CD4-positive, alpha-beta memory T cell (primary cell): ENCODE measurements around the gene ITGA3. TPM values are rescaled to one million over a fixed set of nuclear protein-coding genes. Genes with fewer than 3 reads are reported as not detected.

Experiments
- CTCF ChIA-PET: fragments of 350-600 bp; sonication (Branson Sonifier 250); formaldehyde crosslinking; loops from one replicate; lab custom pipeline; 2021; ENCODE audit warnings: inconsistent platforms; ENCODE audit not compliant: partially characterized antibody; lab: Charles Lee
- POLR2A ChIA-PET: fragments of 350-600 bp; sonication (Branson Sonifier 250); formaldehyde crosslinking; loops from one replicate; lab custom pipeline; 2021; ENCODE audit not compliant: partially characterized antibody; lab: Charles Lee
- DNase-seq, 5 donors: peaks; one replicate each; pipeline versions ENCODE4 v3.0.0 to v3.0.0-alpha.2; 2020 to 2022; ENCODE audit warnings: mixed read lengths in 1 of 5
- H3K27ac ChIP-seq: one replicate; pipeline ENCODE4 v1.7.0; 2013; ENCODE audit warnings: low read depth, low read length
- H3K27me3 ChIP-seq: 2 replicates; pipeline ENCODE4 v1.7.0; 2013; ENCODE audit warnings: mild to moderate bottlenecking, low read length, moderate library complexity; ENCODE audit not compliant: insufficient read depth
- H3K36me3 ChIP-seq: 2 replicates; pipeline ENCODE4 v1.7.0; 2013; ENCODE audit warnings: mild to moderate bottlenecking, low read length, moderate library complexity; ENCODE audit not compliant: insufficient read depth
- H3K4me1 ChIP-seq: 2 replicates; pipeline ENCODE4 v1.7.0; 2013; ENCODE audit warnings: mild to moderate bottlenecking, low read length, moderate library complexity; ENCODE audit not compliant: insufficient read depth
- H3K4me3 ChIP-seq, 2 donors: one replicate each; pipeline ENCODE4 v1.7.0; 2013; ENCODE audit warnings: low read length in 2 of 2, mild to moderate bottlenecking in 1 of 2
- H3K9me3 ChIP-seq, 2 donors: one replicate each; pipeline ENCODE4 v1.7.0; 2013; ENCODE audit warnings: low read length in 2 of 2, control low read depth in 1 of 2; ENCODE audit not compliant: control insufficient read depth in 1 of 2
- H3K27ac Mint-ChIP-seq, 7 donors: one replicate each; pipeline ENCODE4 v1.8.0; 2020 to 2021; ENCODE audit warnings: mixed read lengths in 7 of 7, mild to moderate bottlenecking in 6 of 7, inconsistent platforms in 3 of 7, moderate library complexity in 3 of 7
- H3K27me3 Mint-ChIP-seq, 2 donors: one replicate each; pipeline ENCODE4 v1.8.0; 2020 to 2021; ENCODE audit warnings: mixed read lengths in 2 of 2
- H3K36me3 Mint-ChIP-seq, 2 donors: one replicate each; pipeline ENCODE4 v1.8.0; 2020 to 2021; ENCODE audit warnings: mixed read lengths in 2 of 2, inconsistent platforms in 1 of 2, mild to moderate bottlenecking in 1 of 2
- H3K4me1 Mint-ChIP-seq, 4 donors: one replicate each; pipeline ENCODE4 v1.8.0; 2020 to 2021; ENCODE audit warnings: mixed read lengths in 4 of 4, mild to moderate bottlenecking in 1 of 4
- H3K4me3 Mint-ChIP-seq, 8 donors: one replicate each; pipeline ENCODE4 v1.8.0; 2020 to 2021; ENCODE audit warnings: mixed read lengths in 8 of 8, mild to moderate bottlenecking in 7 of 8, moderate library complexity in 6 of 8, inconsistent platforms in 3 of 8
- H3K9me3 Mint-ChIP-seq, 8 donors: one replicate each; pipeline ENCODE4 v1.8.0; 2020 to 2021; ENCODE audit warnings: mixed read lengths in 8 of 8, mild to moderate bottlenecking in 5 of 8, inconsistent platforms in 3 of 8, moderate library complexity in 1 of 8
- intact Hi-C: fragments of 100-400 bp; cut with micrococcal nuclease; formaldehyde crosslinking; loops from one replicate; pipeline ENCODE4 v1.15.1; 2023
- polyA plus RNA-seq, 2 donors: library from polyadenylated mRNA; unstranded; fragments of 300-500 nt; fragmentation: Illumina TruSeq; gene quantifications; one replicate each; pipeline ENCODE4 v1.2.3, GENCODE V29; 2021
- total RNA-seq, 2 experiments: library from RNA; stranded (reverse); gene quantifications; one replicate each; pipeline ENCODE4 v1.2.3, GENCODE V29; 2021

Gene ITGA3
- total and polyA plus RNA-seq, 4 experiments from 2014 or later: 1.6 to 16.3 (median 9.4) TPM

GRCh38 chr17:50076221-50076590, 20.3 kb downstream of the ITGA3 start:
- H3K4me1 ChIP-seq: no peaks in the 10 kb centered on the region
- no peaks in the 10 kb centered on the region for H3K9me3 ChIP-seq
- CTCF ChIA-PET: interaction anchor here (1.0 to 1.4 kb wide), 2 partner anchors 18 to 79 kb away, joined by 3 read pairs; no protein-coding TSS in a partner anchor
- peaks cover 25 to 37% of the 10 kb centered on the region in 2 donors for H3K36me3 Mint-ChIP-seq
- H3K4me3 ChIP-seq: no peak overlapping the region
- intact Hi-C loops: no loop called here
- DNase-seq: peak in 1 of 5 donors; percentile 27
- H3K36me3 ChIP-seq: peaks cover 7% of the 10 kb centered on the region
- H3K27ac ChIP-seq: no peak overlapping the region
- POLR2A ChIA-PET: no interaction called here
- no peaks in the 10 kb centered on the region for H3K9me3 Mint-ChIP-seq
- H3K27ac Mint-ChIP-seq: no peak overlapping the region
- H3K27me3 Mint-ChIP-seq: no peaks in the 10 kb centered on the region
- no peaks in the 10 kb centered on the region for H3K27me3 ChIP-seq
- H3K4me1 Mint-ChIP-seq: no peaks in the 10 kb centered on the region
- no peak overlapping the region for H3K4me3 Mint-ChIP-seq

GRCh38 chr17:50076591-50077235, 20.8 kb downstream of the ITGA3 start:
- peak in 1 of 5 donors; percentile 35 for DNase-seq
- ChIA-PET CTCF (interaction anchor here (1.4 to 2.2 kb wide), 2 partner anchors 17 to 18 kb away, joined by 3 to 10 read pairs; no protein-coding TSS in a partner anchor), POLR2A (no interaction called here)
- no peaks in the 10 kb centered on the region for H3K9me3 ChIP-seq
- Mint-ChIP-seq H3K27me3 (no peaks in the 10 kb centered on the region), H3K27ac (no peak overlapping the region), H3K9me3 (no peaks in the 10 kb centered on the region), H3K4me3 (no peak overlapping the region), H3K4me1 (no peaks in the 10 kb centered on the region), H3K36me3 (peaks cover 25 to 34% of the 10 kb centered on the region in 2 donors)
- H3K4me3 ChIP-seq: no peak overlapping the region
- H3K27me3 ChIP-seq: no peaks in the 10 kb centered on the region
- no peaks in the 10 kb centered on the region for H3K4me1 ChIP-seq
- peaks cover 10% of the 10 kb centered on the region for H3K36me3 ChIP-seq
- no peak overlapping the region for H3K27ac ChIP-seq
- intact Hi-C loops: no loop called here

GRCh38 chr17:50078430-50078829, 22.5 kb downstream of the ITGA3 start:
- Mint-ChIP-seq H3K4me1 (no peaks in the 10 kb centered on the region), H3K27ac (no peak overlapping the region), H3K9me3 (no peaks in the 10 kb centered on the region), H3K4me3 (no peak overlapping the region), H3K36me3 (peaks cover 19 to 34% of the 10 kb centered on the region in 2 donors), H3K27me3 (no peaks in the 10 kb centered on the region)
- Histone ChIP-seq H3K36me3 (peaks cover 10% of the 10 kb centered on the region), H3K27ac (no peak overlapping the region), H3K4me3 (no peak overlapping the region), H3K4me1 (no peaks in the 10 kb centered on the region), H3K27me3 (no peaks in the 10 kb centered on the region), H3K9me3 (no peaks in the 10 kb centered on the region)
- intact Hi-C loops: no loop called here
- ChIA-PET CTCF (interaction anchor here (1.3 to 2.2 kb wide), 4 partner anchors 9 to 51 kb away, joined by 3 to 11 read pairs (median 7); partner anchors contain the start of gene ITGA3), POLR2A (interaction anchor here (1.4 to 1.7 kb wide), 2 partner anchors 9 to 18 kb away, joined by 3 read pairs; no protein-coding TSS in a partner anchor)
- DNase-seq: no peak

- DNase-seq: peak in 1 of 5 donors; percentile 29
- H3K9me3 Mint-ChIP-seq: no peaks in the 10 kb centered on the region
- no peaks in the 10 kb centered on the region for H3K4me1 ChIP-seq
- intact Hi-C loops: no loop called here
- H3K4me3 ChIP-seq: no peak overlapping the region
- H3K4me1 Mint-ChIP-seq: no peaks in the 10 kb centered on the region
- ChIA-PET CTCF (interaction anchor here (1.2 to 1.5 kb wide), 6 partner anchors 8 to 81 kb away, joined by 3 to 11 read pairs (median 4); partner anchors contain the start of gene ITGA3), POLR2A (interaction anchor here (1.0 to 1.7 kb wide), 3 partner anchors 8 to 17 kb away, joined by 3 read pairs; partner anchors contain the start of gene PDK2)
- H3K36me3 Mint-ChIP-seq: peaks cover 17 to 30% of the 10 kb centered on the region in 2 donors
- H3K27me3 Mint-ChIP-seq: no peaks in the 10 kb centered on the region
- no peaks in the 10 kb centered on the region for H3K27me3 ChIP-seq
- H3K36me3 ChIP-seq: peaks cover 10% of the 10 kb centered on the region
- H3K4me3 Mint-ChIP-seq: no peak overlapping the region
- no peak overlapping the region for H3K27ac ChIP-seq
- no peak overlapping the region for H3K27ac Mint-ChIP-seq
- no peaks in the 10 kb centered on the region for H3K9me3 ChIP-seq
Measured at GRCh38 chr17:50079334-50080095, 23.6 kb downstream of the ITGA3 start.

- Mint-ChIP-seq H3K36me3 (peaks cover 13 to 27% of the 10 kb centered on the region in 2 donors), H3K9me3 (no peaks in the 10 kb centered on the region), H3K27me3 (no peaks in the 10 kb centered on the region), H3K27ac (no peak overlapping the region), H3K4me3 (no peak overlapping the region), H3K4me1 (no peaks in the 10 kb centered on the region)
- no peak for DNase-seq
- no peaks in the 10 kb centered on the region for H3K27me3 ChIP-seq
- intact Hi-C loops: no loop called here
- no peak overlapping the region for H3K27ac ChIP-seq
- peaks cover 10% of the 10 kb centered on the region for H3K36me3 ChIP-seq
- H3K9me3 ChIP-seq: no peaks in the 10 kb centered on the region
- ChIA-PET POLR2A (interaction anchor here (1.0 kb wide), 1 partner anchor 15 kb away, joined by 3 read pairs; the partner anchor contains the start of gene PDK2), CTCF (interaction anchor here (1.2 to 1.5 kb wide), 3 partner anchors 14 to 82 kb away, joined by 3 to 6 read pairs (median 5); no protein-coding TSS in a partner anchor)
- no peaks in the 10 kb centered on the region for H3K4me1 ChIP-seq
- no peak overlapping the region for H3K4me3 ChIP-seq
Measured at GRCh38 chr17:50080096-50080480, 24.2 kb downstream of the ITGA3 start.

GRCh38 chr17:50080827-50081226, 24.9 kb downstream of the ITGA3 start:
- POLR2A ChIA-PET: no interaction called here
- H3K4me3 ChIP-seq: no peak overlapping the region
- Mint-ChIP-seq H3K9me3 (no peaks in the 10 kb centered on the region), H3K4me1 (no peaks in the 10 kb centered on the region), H3K27me3 (no peaks in the 10 kb centered on the region), H3K4me3 (no peak overlapping the region), H3K36me3 (peaks cover 13 to 27% of the 10 kb centered on the region in 2 donors), H3K27ac (peak overlapping the region in 2 of 7 donors; percentile 31 to 78)
- H3K9me3 ChIP-seq: no peaks in the 10 kb centered on the region
- no peaks in the 10 kb centered on the region for H3K4me1 ChIP-seq
- no peak for DNase-seq
- CTCF ChIA-PET: interaction anchor here (1.2 to 1.7 kb wide), 3 partner anchors 50 to 83 kb away, joined by 3 to 5 read pairs (median 5); no protein-coding TSS in a partner anchor
- H3K27ac ChIP-seq: no peak overlapping the region
- intact Hi-C loops: no loop called here
- H3K36me3 ChIP-seq: peaks cover 10% of the 10 kb centered on the region
- no peaks in the 10 kb centered on the region for H3K27me3 ChIP-seq

GRCh38 chr17:50081757-50082156, 25.8 kb downstream of the ITGA3 start:
- no peaks in the 10 kb centered on the region for H3K27me3 Mint-ChIP-seq
- H3K4me3 Mint-ChIP-seq: no peak overlapping the region
- POLR2A ChIA-PET: interaction anchor here (0.8 kb wide), 1 partner anchor 26 kb away, joined by 3 read pairs; the partner anchor contains the start of gene ITGA3
- intact Hi-C loops: no loop called here
- H3K4me1 Mint-ChIP-seq: no peaks in the 10 kb centered on the region
- peaks cover 13 to 27% of the 10 kb centered on the region in 2 donors for H3K36me3 Mint-ChIP-seq
- CTCF ChIA-PET: interaction anchor here (0.8 to 1.7 kb wide), 5 partner anchors 12 to 84 kb away, joined by 3 to 5 read pairs (median 3); no protein-coding TSS in a partner anchor
- Histone ChIP-seq H3K4me1 (no peaks in the 10 kb centered on the region), H3K27me3 (no peaks in the 10 kb centered on the region), H3K36me3 (peaks cover 10% of the 10 kb centered on the region), H3K4me3 (no peak overlapping the region), H3K27ac (no peak overlapping the region), H3K9me3 (no peaks in the 10 kb centered on the region)
- peak overlapping the region in 2 of 7 donors; percentile 62 to 75 for H3K27ac Mint-ChIP-seq
- peak in 1 of 5 donors; percentile 3 for DNase-seq
- no peaks in the 10 kb centered on the region for H3K9me3 Mint-ChIP-seq
